ENCODE results near the gene ITGB6.

Gene ITGB6

DNA sequence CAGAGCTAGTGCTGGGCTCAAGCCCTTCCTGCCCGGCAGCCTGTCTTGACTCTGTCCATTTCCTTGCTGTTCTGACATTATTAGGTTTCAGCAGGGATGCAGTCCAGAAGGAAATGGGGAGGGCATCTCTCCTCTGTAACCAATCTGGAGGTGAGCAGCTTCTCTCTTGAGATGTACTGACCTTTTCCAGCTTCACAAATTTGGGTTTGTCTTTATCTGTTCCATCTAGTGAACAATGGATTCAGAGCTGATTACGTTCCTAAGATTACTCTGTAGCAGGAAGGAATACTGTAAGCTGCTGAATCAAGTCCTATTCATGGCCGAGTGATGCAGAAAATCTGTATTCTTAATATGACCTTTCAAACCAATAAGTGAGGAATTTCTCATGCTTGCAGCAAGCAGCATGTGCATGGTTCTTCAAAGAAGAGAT lies 148.7 kb downstream of the ITGB6 start:
- DNase-seq (ENCODE audit: low read depth) = no peak

DNA sequence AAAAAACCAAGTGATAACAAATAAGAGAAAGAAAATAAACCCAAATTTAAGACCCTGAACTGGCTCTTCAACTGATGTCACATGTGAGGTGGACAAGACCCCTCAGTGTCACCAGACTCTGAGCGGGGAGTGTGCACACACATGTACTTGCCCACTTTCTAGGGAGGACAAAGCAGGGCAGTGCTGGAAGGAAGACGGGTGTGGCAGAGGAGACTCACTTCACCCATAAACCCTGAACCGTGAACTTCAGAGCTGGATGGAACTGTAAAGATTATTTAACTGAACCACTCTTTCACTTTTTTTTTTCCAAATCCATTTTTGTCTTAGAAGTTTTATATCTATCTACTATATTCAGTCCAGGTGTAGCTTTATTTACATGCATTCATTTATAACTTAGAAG lies 149.9 kb downstream of the ITGB6 start:
- DNase-seq (ENCODE audit: low read depth) = no peak

Measured in stimulated activated CD8-positive, alpha-beta memory T cell treated with anti-CD3 and anti-CD28 coated beads, Interleukin-15, amount 100 ng/mL, for 24 hours (primary cell).